ENCODE measurements around the gene CMAS.
A peak's percentile ranks its signal among the peaks of the same experiment; 100 is the strongest.
"Not testable (repeated sequence)": the region's sequence is repeated elsewhere in the genome, so short reads cannot be mapped to it uniquely, and the experiment has no call there.

Gene CMAS

DNA sequence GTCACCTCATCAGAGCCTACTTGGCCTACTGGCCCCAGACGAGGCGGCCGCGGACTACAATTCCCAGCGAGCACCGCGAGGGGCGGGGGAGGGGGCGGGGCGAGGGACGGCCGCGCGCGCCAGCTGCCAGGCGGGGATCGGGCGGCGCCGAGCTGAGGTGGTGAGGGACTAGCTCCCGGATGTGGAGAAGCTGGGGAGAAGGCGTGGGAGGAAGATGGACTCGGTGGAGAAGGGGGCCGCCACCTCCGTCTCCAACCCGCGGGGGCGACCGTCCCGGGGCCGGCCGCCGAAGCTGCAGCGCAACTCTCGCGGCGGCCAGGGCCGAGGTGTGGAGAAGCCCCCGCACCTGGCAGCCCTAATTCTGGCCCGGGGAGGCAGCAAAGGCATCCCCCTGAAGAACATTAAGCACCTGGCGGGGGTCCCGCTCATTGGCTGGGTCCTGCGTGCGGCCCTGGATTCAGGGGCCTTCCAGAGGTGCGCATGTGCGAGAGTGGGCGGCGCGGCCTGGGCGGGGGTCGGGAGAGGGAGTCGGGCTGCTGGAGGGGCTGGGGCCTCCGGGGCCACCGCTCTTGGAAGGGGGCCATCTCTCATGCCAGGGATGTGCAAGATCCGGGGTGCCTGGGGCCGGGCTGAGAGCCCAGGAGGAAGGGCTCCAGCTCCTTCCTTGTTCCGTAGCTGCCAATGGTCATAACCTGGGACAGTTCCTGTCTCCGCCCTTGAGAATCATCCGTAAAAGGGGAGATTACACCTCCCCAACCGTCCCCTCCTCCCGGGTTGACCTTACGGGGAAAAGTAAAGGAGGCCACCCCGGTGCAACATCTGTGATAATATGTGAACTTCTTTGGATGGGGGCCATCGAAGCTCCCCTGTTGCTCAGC lies at the start of gene CMAS:
CMAS (plus strand) TSS at position 129 of the 878 bp plus-strand sequence; CDS start at position 215, 86 bp downstream.
- peak; percentile 72 for DNase-seq (ENCODE audit: extremely low spot score, insufficient read length, low read depth)
- peak; percentile 81 for FAIRE-seq

DNA sequence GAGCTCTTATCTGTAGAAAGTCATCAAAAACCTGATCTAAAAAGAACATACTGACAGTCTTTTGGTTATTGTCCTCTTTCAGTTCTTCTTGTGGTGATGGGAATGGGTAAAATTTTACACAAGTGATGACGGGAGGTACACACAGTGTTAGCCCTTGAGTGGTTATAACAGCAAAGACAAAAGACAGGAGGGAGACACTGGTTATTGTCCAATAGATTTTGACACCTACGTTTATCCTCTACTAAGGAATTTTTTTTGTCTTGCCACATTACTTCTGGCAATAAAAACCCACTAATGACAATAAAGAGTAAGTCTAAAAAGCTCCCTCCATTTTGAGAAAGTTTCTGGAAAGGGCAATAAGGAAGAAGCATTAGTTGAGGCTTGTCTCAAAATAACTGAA lies 47.7 kb upstream of the CMAS start:
- FAIRE-seq (no peak), DNase-seq (ENCODE audit: extremely low spot score, insufficient read length, low read depth) (no peak)

DNA sequence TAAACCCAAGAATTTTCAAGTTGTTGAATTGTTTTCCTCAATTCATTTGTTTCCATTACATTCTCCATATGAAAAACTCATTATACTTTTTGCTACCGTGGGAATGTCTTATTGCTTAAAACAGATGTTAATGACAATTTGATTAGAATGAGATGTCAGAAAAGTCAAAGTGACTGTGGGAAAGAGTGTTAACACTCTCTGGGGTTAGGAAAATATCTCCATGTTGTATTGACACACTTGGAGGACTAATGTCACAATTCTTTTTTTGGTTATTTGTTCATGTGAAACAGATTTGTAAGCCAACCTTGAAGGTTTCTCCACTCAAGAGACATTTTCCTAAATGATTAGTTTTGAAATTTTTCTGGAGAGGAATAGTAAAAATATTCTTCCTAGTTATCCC lies 47.2 kb upstream of the CMAS start:
- no peak for FAIRE-seq
- DNase-seq (ENCODE audit: extremely low spot score, insufficient read length, low read depth), result no peak

DNA sequence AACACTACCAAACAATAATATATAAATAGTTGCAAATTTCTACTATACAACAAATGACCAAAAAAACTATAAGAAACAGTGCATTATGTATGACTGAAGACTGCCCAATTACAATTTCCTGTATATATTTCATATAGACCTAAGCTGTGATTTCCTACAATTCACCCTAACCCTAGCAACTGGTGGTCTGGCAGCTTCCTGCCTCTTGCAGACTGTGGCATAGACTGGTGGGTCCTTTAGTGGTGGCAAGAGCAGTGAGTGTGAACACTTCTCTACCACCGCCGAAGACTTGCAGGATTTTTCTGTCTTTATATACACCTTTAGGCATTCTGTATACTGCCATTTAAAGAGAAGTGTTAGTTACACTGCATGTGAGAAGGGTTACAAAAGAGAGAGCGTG lies 43.6 kb upstream of the CMAS start:
- DNase-seq (ENCODE audit: extremely low spot score, insufficient read length, low read depth) (no peak), FAIRE-seq (no peak)

DNA sequence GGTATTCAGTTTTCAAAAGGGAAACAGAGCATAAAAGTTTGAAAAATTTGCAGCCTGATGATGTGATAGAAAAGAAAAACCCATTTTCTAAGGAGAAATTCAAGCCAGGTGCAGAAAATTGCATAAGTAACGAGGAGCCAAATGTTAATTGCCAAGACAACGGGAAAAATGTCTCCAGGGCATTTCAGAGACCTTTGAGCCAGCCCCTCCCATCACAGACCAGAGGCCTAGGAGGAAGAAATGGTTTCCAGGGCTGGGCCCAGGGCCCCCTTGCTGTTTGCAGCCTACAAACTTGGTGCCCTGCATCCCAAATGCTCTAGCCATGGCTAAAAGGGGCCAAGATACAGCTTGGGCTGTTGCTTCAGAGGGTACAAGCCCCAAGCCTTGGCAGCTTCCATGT lies 38.2 kb upstream of the CMAS start:
- not testable (repeated sequence) for DNase-seq (ENCODE audit: extremely low spot score, insufficient read length, low read depth); FAIRE-seq

DNA sequence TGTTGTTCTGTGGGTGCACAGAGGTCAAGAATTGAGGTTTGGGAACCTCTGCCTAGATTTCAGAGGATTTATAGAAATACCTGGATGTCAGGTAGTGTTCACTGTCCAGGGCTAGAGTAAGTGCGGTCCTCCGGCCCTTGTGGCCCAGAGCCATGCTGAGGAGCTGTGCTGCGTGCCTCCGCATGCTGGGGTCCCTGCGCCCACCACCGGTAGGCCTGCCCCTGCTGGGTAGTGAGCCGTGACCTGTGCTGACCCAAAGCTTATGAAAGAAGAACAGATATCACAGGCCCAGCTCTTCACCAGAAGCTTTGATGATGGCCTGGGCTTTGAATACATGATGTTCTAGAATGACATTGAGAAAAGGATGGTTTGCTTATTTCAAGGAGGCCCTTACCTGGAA lies 37.8 kb upstream of the CMAS start:
- FAIRE-seq, result no peak
- no peak for DNase-seq (ENCODE audit: extremely low spot score, insufficient read length, low read depth)

DNA sequence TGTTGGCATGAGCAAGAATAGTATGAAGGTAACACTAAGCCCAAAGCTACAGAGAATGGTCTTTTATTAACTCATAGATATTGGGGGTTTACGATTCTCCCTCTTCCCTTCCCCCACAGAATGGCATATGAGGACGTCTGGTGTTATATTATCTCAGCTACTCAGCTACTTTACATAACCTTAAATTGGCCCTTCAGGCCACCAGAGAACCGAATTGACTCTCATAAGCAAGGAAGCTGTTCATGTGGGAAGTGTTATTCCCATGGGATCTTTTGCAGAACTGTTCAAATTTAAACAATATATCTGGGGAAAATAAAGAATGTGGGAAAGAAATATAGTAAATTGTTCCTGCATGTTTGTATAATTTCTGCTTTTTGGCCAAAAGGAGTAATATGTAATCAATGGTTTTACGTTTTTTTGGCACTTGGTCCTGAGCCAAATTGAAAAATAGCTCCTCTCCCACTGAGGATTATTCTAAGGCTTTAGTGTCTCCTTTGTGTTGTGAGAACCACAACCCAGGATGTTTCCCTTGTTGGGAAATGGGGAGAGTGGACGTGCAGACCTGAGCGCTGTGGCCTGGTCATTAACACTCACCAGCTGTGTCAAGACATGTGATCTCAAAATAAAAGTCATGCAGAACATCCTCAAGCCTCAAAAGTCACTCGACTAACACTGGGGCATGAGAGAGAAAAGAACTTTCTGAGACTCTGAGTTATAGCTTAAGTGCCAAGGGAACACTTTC lies 31.8 kb upstream of the CMAS start:
- FAIRE-seq (no peak), DNase-seq (ENCODE audit: extremely low spot score, insufficient read length, low read depth) (no peak)

DNA sequence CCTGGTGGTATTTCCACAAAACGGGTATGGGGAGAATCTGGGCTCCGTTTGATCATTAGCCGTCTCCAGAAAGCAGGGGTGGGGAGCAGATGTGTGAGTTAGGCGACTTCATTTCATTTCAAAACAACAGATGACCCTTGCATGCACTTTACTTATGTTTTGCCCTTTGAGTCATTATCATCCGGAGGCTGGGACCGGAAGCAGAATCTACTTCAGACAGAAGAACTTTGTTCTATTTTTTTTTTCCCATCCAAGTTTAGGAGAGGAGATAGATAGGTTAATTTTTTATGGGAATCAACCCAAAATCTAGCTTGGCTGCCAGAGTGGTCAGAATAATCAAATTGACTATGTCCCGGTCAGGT lies 31.3 kb upstream of the CMAS start:
- DNase-seq (ENCODE audit: extremely low spot score, insufficient read length, low read depth), result no peak

DNA sequence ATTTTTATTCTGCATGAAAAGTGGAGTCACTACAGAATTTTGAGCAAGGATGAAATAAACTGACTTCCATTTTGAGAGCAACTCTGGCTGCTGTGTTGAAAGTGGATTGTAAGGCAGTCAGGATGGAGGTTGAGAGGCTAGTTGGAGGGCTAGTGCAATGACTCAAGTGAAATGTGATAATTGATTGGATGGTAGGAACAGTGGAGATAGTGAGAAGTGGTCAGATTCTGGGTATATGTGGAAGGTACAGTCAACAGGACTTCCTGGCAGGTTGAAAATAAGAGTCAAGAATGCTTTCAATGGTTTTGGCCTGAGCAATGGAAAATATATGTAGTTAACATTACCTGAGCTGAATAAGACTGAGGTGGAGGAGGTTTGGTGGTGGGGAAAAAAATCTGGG lies 29.0 kb upstream of the CMAS start:
- DNase-seq (ENCODE audit: extremely low spot score, insufficient read length, low read depth), result no peak
- no peak for FAIRE-seq

More for the DNA sequence above, 31.3 kb upstream of the CMAS start:
- FAIRE-seq, result no peak

DNA sequence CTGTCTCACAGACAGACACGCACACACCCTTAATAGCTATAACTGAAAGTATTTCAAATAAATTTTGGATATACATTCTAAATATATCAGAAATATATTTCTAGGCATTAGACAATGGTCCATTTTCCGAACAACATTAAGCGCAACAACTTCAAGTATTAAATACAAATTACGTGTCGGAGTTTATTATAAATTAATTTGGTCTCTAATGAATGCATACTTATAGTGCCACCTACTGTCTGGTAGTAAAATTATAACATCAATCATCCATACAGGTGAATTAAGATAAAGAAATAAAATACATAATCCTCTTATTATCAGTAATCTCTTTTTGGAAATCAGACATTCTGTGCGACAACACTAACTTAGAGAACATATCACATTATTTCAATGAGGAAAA lies 27.2 kb upstream of the CMAS start:
- no peak for DNase-seq (ENCODE audit: extremely low spot score, insufficient read length, low read depth)
- peak; percentile 15 for FAIRE-seq

DNA sequence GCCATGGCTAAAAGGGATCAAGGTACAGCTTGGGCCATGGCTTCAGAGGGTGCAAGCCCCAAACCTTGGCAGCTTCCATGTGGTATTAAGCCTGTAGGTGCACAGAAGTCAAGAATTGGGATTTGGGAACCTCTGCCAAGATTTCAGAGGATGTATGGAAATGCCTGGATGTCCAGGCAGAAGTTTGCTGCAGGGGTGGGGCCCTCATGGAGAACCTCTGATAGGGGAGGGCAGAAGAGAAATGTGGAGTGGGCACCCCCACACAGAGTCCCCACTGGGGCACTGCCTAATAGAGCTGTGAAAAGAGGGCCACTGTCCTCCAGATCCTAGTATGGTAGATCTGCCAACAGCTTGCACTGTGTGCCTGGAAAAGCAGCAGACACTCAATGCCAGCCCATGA lies 22.5 kb upstream of the CMAS start:
- not testable (repeated sequence) for FAIRE-seq

DNA sequence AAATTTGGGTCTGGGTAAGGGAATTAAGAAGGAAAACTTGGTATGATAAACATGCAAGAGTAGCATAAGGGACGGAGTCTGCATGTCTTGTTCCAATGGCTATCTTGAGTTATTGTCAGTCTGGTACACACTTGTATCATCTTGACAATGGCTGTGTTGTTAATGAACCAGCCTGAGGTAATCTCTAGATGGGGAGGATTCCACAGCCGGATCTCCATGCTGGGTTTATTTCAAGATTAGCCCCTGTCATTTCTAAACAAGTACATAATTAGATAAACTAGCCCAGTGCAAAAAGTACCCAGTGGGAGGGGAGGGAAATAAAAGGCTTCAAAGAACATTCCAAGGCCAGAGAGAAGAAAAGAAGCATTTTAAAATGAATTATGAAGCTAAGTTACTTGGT lies 16.5 kb upstream of the CMAS start:
- no peak for DNase-seq (ENCODE audit: extremely low spot score, insufficient read length, low read depth)
- no peak for FAIRE-seq

More for the DNA sequence above, 22.5 kb upstream of the CMAS start:
- DNase-seq (ENCODE audit: extremely low spot score, insufficient read length, low read depth), result not testable (repeated sequence)

DNA sequence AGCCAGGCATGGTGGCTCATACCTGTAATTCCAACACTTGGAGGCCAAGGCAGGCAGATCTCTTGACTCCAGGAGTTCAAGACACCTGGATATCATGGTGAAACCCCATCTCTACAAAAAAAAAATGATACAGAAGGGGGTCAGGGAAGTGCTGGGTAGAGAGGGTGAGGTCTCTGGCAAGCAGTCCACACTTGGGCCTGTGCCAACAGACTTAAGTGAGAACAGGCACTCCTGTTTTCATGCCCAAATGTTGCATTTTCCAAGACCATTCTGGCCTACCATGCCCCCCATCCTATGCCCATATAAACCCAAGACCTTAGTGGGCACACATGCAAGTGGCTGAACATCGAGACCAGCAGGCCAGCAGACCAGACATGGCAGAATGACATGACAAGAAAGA lies 16.0 kb upstream of the CMAS start:
- DNase-seq (ENCODE audit: extremely low spot score, insufficient read length, low read depth) (no peak), FAIRE-seq (no peak)

DNA sequence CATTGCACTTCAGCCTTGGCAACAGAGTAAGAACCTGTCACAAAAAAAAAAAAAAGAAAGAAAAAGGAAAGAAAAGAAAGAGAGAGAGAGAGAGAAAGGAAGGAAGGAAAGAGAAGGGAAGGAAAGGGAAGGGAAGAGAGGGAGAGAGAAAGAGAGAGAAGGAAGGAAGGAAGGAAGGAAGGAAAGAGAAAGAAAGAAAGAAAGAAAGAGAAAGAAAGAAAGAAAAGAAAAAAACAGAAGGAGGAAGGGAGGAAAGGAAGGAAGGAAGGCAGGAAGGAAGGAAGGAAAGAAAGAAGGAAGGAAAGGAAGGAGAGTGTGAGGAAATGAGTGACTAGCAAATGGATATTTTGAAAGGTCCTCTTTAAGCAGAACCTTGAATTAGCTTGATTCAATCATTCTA lies 13.3 kb upstream of the CMAS start:
- FAIRE-seq (no peak), DNase-seq (ENCODE audit: extremely low spot score, insufficient read length, low read depth) (no peak)

DNA sequence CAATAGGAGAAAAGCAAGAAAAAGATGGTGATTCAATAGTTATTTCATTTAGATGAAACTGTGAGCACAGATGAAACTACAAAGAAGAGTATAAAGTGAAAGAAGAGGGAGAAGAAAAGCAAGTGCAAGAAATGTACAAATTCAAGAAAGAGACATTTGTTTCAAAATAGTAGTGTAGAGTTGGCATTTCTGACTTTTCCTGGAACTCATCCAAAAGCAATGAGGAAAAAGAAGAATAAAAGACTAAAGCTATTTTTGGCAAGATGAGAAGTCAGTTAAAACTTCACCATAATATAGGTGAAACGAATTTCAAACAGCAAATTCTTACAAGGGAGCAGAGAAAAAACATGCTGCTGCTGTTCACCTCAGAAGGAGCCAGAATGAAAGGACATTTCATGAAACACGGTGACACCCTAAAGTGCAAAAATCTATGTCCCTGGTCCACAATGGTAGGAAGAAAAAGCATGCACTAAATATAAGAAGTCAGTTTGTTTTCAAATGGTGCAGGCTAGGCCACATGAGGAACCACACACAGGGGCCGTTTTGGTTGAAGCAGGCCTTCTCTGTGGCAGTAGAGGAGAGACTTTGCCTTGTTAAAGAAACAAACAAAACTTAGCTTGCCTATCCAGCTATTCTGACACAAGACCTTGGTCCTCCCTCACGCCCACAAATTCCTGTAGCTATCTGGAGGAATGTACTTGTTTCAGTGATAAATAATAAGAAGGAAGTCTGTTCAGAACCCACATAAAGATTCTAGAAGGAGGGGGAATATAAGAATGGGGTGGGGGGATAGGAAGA lies 11.1 kb upstream of the CMAS start:
- DNase-seq (ENCODE audit: extremely low spot score, insufficient read length, low read depth) (no peak), FAIRE-seq (no peak)

DNA sequence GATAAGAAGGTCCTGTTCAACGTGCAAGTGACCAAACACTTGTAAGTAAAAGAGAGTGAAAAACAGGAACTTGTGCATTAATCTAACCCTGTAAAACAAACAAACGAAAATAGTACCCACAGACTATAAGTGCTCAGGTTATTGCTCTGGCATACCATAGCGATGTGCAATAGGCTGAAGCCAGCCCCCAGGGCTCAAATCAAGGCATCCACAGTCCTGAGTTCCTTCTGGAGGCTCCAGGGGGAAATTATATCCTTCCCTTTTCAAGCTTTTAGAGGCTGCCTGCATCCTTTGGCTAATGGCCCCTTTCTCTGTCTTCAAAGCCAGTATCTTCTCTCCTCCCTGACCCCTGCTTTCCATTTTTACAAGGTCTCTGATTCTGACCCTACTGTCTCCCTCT lies 8.1 kb upstream of the CMAS start:
- no peak for FAIRE-seq

DNA sequence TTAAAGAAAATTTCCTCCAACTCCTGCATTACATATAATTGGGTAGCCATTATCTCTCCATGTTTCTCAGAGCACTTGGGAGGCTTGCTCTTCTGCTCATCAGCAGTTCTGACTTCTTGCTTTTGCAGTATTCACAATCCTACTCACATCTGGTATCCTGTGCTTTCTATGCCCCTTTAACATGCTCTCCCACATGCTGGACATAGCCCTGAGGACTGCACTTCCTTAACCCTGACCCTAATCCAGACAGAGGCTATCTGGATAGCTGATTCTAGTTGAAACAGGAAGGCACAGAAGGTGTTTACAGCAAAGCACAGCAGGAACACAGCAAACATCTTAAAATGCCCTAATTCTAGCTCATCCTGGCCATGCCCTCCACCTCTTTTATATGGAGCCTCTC lies 7.3 kb upstream of the CMAS start:
- FAIRE-seq, result no peak

More for the DNA sequence above, 8.1 kb upstream of the CMAS start:
- no peak for DNase-seq (ENCODE audit: extremely low spot score, insufficient read length, low read depth)

DNA sequence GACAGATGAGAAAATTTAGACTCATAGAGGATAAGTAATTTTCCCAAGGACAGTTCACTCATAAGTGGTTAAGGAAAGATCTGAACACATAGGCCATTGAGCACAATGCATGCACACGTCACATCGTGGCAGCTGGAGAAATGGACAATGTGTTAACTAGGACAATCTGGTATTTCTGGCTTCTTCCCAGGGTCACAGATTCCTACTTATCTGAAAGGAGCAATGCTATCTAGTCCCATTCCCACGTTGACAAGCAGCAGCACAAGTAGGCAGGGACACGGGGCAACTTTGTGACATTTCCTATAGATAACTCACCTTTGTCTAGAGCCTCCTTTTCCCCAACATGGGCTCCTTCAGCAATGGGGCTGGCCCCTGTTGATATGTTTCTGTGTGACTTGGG lies 6.7 kb upstream of the CMAS start:
- FAIRE-seq (no peak), DNase-seq (ENCODE audit: extremely low spot score, insufficient read length, low read depth) (no peak)

More for the DNA sequence above, 7.3 kb upstream of the CMAS start:
- DNase-seq (ENCODE audit: extremely low spot score, insufficient read length, low read depth), result no peak

DNA sequence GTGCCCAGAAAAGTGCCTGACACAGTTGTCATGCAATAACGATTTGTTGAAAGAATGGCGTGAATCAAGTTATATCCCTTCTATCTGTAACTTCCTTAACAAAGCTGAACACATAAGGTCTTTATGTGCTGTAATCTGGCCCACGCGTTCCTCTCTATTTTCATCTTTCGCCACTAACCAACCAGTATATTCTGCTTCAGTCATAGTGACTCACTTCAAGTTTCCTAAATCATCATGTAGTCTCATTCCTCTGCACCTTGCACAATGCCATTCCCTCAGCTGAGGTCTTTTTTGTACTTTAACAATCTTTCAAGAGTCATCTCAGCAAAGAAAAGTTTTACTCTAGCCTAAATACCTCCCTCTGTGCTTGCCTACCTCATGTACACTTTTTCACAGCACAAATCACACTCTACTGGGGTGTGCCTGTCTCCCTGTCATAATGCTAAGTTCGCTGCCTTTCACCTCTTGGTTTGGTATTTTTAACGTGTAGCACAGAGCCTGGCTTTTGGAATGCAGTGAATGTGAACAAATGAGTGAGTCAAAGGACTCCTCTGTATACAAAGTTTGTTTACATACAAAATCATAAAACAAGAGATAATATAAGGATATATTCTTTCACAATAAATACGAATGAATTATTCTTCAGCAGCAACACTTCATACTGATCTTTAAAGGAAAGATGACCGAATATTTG lies 2.9 kb upstream of the CMAS start:
- no peak for DNase-seq (ENCODE audit: extremely low spot score, insufficient read length, low read depth)
- FAIRE-seq, result no peak

DNA sequence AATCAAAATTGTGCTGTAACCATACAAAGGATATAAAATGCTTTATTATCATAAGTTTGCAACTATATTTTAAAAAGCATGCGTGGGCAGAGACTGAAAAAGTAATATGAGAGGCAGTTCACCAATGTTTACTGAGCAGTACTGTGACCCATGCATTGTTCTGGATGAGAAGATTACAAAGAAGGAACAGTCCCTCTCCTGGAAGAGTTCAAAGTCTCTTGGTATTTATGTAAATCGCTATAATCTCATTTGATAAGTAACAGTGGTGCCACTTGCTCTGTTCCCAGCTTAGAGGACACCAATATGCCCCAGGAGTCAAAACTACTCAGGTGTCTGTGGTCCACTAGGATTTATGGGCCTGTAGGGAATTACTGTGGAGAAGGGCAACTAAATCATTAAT lies 2.1 kb upstream of the CMAS start:
- DNase-seq (ENCODE audit: extremely low spot score, insufficient read length, low read depth), result no peak
- no peak for FAIRE-seq

All from GM18507 (cell line).